ENCODE results near the gene NAA15.
"Not testable (repeated sequence)": the region's sequence is repeated elsewhere in the genome, so short reads cannot be mapped to it uniquely, and the experiment has no call there.

The NAA15 gene

GRCh38 chr4:139301113-139301820 lies at the start of gene NAA15:
NAA15 (plus strand) TSS chr4:139301505; CDS start chr4:139301778, 273 bp downstream.
- peak; percentile 59 for DNase-seq

DNA sequence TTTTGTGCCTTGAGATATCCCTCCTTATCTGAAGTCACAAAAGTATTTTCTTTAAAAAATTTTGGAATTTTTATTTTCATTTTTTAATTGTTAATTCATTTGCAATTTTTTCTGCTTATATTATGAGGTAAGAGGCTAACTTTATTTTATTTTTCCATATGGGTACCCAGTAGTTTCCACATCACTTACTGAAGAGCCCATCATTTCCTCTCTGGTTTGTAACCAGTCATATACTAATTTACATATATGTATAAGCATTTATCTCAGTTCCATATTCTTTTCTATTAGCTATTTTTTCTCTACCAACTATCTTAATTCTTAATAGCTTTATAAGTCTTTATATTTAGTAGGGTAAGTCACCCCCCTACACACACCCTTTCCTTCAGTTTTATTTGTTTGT lies 48.3 kb upstream of the NAA15 start:
- DNase-seq, result no peak

DNA sequence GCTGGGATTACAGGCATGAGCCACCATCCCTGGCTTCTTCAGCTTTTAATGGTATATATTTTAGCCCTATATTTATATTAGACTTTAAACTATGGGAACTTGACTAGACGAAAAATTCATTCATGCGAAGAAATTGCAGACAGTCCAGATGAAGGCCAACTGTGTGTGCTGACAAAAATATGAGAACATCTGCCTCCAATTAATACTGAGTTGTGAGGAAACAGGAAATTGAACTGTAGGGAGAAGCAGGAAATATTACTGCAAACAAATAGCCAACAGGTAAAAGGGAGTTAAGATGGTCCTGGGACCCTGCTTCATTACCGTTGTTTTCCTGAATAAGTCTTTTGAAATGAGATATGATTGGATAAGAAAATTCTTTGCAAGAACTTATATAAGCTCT lies 47.6 kb upstream of the NAA15 start:
- DNase-seq, result no peak

GRCh38 chr4:139255581-139255980 lies 45.7 kb upstream of the NAA15 start:
- not testable (repeated sequence) for DNase-seq

GRCh38 chr4:139256349-139256748 lies 45.0 kb upstream of the NAA15 start:
- no peak for DNase-seq

DNA sequence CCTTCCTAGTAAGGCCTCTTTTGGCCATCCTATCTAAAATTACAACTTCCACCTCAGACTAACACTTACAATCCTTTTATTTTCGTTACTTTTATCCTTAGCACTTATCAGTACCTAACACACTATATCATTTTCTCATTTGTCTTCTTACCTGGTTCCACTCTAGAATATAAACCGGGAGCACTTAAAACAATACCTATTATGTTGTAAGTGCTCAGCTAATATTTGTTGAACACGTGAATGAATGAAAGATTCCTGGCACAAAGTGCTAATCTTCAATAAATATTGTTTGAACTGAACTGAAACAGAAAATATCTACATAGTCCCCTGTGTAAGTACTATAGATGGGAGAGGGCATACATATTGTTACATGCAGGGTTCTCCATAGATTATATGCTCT lies 35.7 kb upstream of the NAA15 start:
- no peak for DNase-seq

- no peak for DNase-seq
These were observed 35.1 kb upstream of the NAA15 start for GRCh38 chr4:139266208-139266582.

DNA sequence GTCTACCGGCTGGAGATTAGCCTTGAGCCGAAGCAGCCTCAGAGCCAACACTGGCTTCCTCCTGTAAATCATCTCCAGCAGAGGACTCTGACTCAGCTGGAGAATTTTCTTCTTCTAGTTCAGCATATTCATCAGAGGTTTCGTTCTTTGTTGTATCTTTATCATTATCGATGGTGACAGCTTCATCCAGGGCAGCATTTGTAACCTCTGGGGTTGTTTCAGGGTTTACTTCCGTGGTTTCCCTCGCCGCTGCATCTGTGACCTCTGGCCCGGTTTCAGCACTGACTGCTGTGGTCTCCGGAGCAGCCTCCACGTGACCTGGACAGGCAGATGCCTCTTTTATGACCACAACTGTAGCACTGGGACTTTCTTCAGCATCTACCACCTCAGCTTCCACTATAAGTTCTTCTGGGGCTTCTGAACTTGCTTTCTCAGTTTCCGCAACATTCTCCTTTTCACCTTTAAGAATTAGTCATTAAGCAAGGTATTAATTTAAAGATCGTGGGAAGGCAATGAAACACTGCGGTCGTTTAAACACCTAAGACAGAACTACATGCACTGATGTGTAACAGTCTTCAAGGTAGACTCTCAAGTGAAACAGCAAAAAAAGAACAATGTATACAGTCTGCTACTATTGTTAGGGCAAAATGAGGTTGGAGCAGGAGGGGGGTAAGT lies 34.6 kb upstream of the NAA15 start:
- DNase-seq, result no peak

GRCh38 chr4:139267301-139267700 lies 34.0 kb upstream of the NAA15 start:
- DNase-seq, result no peak

- no peak for DNase-seq
These were observed 27.5 kb upstream of the NAA15 start for GRCh38 chr4:139273835-139274234.

DNA sequence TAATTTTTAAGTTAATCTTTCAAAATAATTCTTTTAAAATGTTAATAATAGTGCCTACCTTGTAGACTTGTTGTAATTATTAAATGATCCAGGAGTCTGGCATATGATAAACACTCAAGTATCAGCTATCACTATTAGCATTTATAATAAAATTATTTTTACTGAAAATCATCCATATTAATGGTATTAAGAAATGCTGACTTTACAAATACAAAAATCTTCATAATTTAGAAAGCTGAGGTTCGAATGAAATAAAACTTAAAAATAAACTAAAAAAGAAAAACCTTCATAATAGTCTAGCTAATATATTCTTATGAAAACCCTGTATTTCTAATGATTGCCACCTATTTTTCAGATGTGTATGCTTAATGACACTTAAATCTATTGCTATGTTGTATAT lies 26.5 kb upstream of the NAA15 start:
- no peak for DNase-seq

DNA sequence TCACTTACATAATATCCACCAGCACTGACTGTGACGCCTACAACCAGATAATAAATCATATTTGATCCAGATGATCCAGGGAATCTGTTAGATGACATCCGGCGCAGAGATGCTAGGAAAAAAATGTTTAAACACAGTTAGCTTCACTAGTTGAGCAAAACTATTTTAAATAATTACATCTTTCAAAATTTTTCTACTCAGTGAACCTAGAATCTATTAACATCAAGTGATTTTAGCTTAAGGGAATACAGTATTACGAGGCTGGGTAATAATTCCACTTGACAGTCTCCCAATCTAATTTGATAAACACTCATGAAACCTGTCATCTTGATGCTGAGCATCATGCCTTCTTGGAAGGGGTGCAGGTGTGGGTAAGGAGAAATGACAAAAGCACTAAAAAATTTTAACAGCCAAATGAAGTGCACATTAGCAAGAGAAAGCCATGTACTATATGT lies 26.0 kb upstream of the NAA15 start:
- no peak for DNase-seq

GRCh38 chr4:139278485-139278884 lies 22.8 kb upstream of the NAA15 start:
- no peak for DNase-seq

- DNase-seq, result no peak
These were observed 22.2 kb upstream of the NAA15 start for GRCh38 chr4:139278912-139279759.

DNA sequence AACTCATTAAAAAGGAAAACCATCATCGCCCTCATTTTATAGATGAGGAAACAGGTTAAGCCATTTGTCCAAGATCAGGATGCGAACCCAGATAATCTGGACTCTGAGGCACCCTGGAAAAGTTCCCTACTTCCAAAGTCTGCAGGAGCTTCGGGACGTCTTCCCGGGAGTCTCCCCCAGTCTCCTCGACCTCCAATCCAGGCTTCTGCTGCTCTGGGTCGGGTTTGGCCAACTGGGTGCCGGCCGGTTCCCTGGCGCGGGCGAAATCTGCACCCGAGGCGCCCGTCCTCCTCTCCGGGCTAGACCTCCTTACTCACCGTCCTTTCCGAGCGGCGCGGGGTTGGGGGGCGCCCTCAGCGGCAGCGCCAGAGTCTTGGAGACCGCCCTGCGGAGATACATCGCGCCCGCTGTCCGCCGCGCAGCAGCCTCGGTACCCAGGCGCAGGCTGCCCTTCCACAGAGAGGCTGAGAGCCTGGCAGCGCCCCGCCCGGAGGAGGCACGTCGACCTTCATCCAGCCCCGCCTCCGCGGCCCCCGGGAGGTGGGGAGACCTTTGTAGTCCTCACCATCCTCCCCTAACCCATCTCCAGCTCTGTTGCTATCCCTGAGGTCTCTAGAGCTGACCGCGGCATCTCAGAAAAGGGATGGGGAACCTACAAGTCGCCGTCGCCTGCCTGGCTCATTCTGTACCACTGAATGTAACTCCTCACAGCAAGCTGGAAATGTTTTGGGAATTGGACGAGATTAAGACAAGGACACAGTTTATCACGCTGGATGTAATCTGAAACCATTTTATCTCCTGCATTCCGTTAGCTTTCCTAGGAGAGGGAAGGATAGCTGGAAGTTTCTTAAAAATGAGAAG lies 21.3 kb upstream of the NAA15 start, which contains the start of gene MGARP:
MGARP (minus strand) TSS at position 466 of the 861 bp plus-strand sequence; CDS start at position 399, 67 bp downstream.
- no peak for DNase-seq

GRCh38 chr4:139282065-139282720 lies 19.1 kb upstream of the NAA15 start:
- no peak for DNase-seq

DNA sequence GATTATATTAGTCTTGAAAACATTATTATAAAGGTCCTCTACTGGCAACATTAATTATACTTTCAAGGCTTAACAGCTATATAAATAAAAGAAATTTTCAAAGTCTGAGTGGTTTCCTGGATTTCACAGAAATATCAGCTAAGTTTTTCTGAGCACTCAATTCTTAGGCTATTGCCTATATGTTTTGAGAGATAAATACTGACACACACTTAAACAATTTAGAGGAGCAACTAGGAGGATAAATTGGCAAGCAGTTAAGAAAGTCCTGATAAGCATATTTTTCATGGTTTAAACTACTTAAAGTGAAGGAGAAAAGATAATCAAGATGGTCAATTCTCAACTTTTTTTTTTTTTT lies 18.6 kb upstream of the NAA15 start:
- DNase-seq, result no peak

DNA sequence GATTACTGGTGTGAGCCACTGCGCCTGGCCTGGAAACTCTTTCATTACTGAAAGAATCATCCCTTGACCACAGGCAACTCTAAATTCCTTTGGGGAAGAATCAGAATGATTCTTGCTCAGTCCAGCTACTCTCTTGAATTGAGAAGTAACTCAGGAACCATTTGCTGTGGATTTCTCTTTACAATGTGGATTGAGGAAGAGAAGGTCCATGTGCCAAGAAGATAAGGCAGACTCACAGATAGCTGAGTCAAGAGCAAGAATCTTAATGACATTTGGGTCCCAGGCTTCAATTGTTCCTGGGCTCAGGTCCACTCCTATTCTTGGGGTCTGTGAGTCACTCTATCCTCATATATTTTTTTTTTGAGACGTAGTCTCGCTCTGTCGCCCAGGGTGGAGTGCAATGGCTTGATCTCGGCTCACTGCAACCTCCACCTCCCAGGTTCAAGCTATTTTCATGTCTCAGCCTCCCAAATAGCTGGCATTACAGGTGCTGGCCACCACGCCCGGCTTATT lies 15.1 kb upstream of the NAA15 start:
- DNase-seq, result no peak

- peak; percentile 49 for DNase-seq
These were observed 5.9 kb upstream of the NAA15 start for GRCh38 chr4:139295206-139295941.

- no peak for DNase-seq
These were observed 5.4 kb upstream of the NAA15 start for GRCh38 chr4:139295942-139296299.

- DNase-seq, result no peak
These were observed 4.3 kb upstream of the NAA15 start for GRCh38 chr4:139297001-139297410.

All from 8988T (cell line).